Measurements from ENCODE around the gene C7.
"Not testable (repeated sequence)": the region's sequence is repeated elsewhere in the genome, so short reads cannot be mapped to it uniquely, and the experiment has no call there.

DNA sequence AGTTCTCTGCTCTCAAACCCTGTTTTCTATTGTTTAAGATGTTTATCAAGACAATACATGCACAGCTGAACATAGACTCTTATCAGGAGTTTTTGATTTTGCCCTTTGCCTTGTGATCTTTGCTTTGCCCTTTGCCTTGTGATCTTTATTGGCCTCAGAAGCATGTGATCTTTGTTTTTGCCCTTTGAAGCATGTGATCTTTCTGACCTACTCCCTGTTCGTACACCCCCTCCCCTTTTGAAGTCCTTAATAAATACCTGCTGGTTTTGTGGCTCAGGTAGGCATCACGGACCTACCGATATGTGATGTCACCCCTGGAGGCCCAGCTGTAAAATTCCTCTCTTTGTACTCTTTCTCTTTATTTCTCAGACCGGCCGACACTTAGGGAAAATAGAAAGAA is 44.3 kb upstream of the C7 start:
- TF ChIP-seq CTCF (IDR thresholded peaks at IDR 0.05; ENCODE audit: poor library complexity); EZH2 (IDR thresholded peaks at IDR 0.05; ENCODE audit: borderline replicate concordance); EZH2phosphoT487 (IDR thresholded peaks at IDR 0.05; ENCODE audit: low read depth, severe bottlenecking, unreplicated experiment): not testable (repeated sequence)
